Activated T-cell treated with anti-CD3 and anti-CD28 coated beads, Interleukin-2, amount 50 U/mL, for 72 hours (primary cell): Measurements from ENCODE around the gene CAVIN3. TPM values are rescaled to one million over a fixed set of nuclear protein-coding genes. Genes with fewer than 3 reads are reported as not detected.
A peak's percentile ranks its signal among the peaks of the same experiment; 100 is the strongest.

Source experiments
- ATAC-seq, 2 donors: fragments of 150-1000 bp; cut with Tn5 transposase; replicated peaks in 1 of 2; 2 replicates each; pipeline ENCODE4 v1.10.0; 2021; ENCODE audit warnings: moderate library complexity in 2 of 2, mild to moderate bottlenecking in 1 of 2
- DNase-seq, 2 donors: peaks; one replicate each; pipeline ENCODE4 v3.0.0; 2021 to 2022; ENCODE audit warnings: mixed read lengths in 1 of 2
- H3K27ac Mint-ChIP-seq: one replicate; pipeline ENCODE4 v1.8.0; 2022; ENCODE audit warnings: mild to moderate bottlenecking, moderate library complexity, mixed read lengths
- H3K27me3 Mint-ChIP-seq: one replicate; pipeline ENCODE4 v1.8.0; 2022; ENCODE audit warnings: low read depth, mixed read lengths
- H3K36me3 Mint-ChIP-seq, 2 donors: one replicate each; pipeline ENCODE4 v1.8.0; 2022; ENCODE audit warnings: mixed read lengths in 2 of 2, mild to moderate bottlenecking in 1 of 2; ENCODE audit not compliant: insufficient read depth in 2 of 2
- H3K4me1 Mint-ChIP-seq: one replicate; pipeline ENCODE4 v1.8.0; 2022; ENCODE audit warnings: low read depth, mixed read lengths
- H3K4me3 Mint-ChIP-seq, 2 donors: one replicate each; pipeline ENCODE4 v1.8.0; 2022; ENCODE audit warnings: mild to moderate bottlenecking in 2 of 2, mixed read lengths in 2 of 2, moderate library complexity in 2 of 2
- H3K9me3 Mint-ChIP-seq, 2 donors: one replicate each; pipeline ENCODE4 v1.8.0; 2022; ENCODE audit warnings: mixed read lengths in 2 of 2
- total RNA-seq, 2 donors: library from RNA; stranded (reverse); gene quantifications; one replicate each; pipeline ENCODE4 v1.2.3, GENCODE V29; 2022

CAVIN3 gene
- total RNA-seq, 2 donors from 2014 or later: 12.0 to 15.1 TPM

- H3K27ac Mint-ChIP-seq: no peak overlapping the region
- no peaks in the 10 kb centered on the region for H3K36me3 Mint-ChIP-seq
- DNase-seq: no peak
- H3K4me3 Mint-ChIP-seq: no peak overlapping the region
- peaks cover 13% of the 10 kb centered on the region for H3K27me3 Mint-ChIP-seq
- no peaks in the 10 kb centered on the region for H3K9me3 Mint-ChIP-seq
- ATAC-seq: no peak
- peaks cover 29% of the 10 kb centered on the region for H3K4me1 Mint-ChIP-seq
Measured at GRCh38 chr11:6350043-6350442, 29.7 kb upstream of the CAVIN3 start.

DNA sequence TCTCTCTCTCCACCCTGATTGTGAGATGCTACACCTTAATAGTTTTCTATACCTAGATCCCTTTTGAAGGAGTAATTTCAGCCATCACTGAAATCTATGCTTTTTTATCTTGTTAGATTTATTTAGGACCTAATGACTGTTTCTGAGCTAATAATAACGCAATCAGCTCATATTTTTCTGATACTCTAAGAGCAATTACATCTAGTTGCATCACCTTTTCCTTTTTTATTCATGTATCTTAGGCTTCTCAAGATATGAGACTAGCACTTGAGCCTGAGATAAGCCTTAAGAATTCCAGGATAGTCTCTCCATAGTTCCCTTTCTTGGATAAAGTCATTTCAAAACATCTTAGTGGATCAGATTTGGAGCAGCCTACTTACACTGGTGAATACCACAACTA, 25.1 kb upstream of the CAVIN3 start:
- DNase-seq (no peak), ATAC-seq (no peak)
- peaks cover 7% of the 10 kb centered on the region for H3K27me3 Mint-ChIP-seq
- no peak overlapping the region for H3K27ac Mint-ChIP-seq
- no peaks in the 10 kb centered on the region for H3K9me3 Mint-ChIP-seq
- H3K4me1 Mint-ChIP-seq: no peaks in the 10 kb centered on the region
- no peaks in the 10 kb centered on the region for H3K36me3 Mint-ChIP-seq
- no peak overlapping the region for H3K4me3 Mint-ChIP-seq

- Mint-ChIP-seq H3K4me3 (no peak overlapping the region), H3K27ac (no peak overlapping the region), H3K9me3 (no peaks in the 10 kb centered on the region), H3K4me1 (no peaks in the 10 kb centered on the region), H3K36me3 (no peaks in the 10 kb centered on the region), H3K27me3 (peaks cover 30% of the 10 kb centered on the region)
- no peak for ATAC-seq
- no peak for DNase-seq
Measured at GRCh38 chr11:6336293-6336692, 16.0 kb upstream of the CAVIN3 start.

GRCh38 chr11:6334806-6335205, 14.5 kb upstream of the CAVIN3 start:
- Mint-ChIP-seq H3K4me3 (no peak overlapping the region), H3K36me3 (no peaks in the 10 kb centered on the region), H3K4me1 (no peaks in the 10 kb centered on the region), H3K27ac (no peak overlapping the region), H3K9me3 (no peaks in the 10 kb centered on the region), H3K27me3 (peaks cover 31% of the 10 kb centered on the region)
- DNase-seq (no peak), ATAC-seq (no peak)

GRCh38 chr11:6333095-6333494, 12.8 kb upstream of the CAVIN3 start:
- no peak for DNase-seq
- no peak overlapping the region for H3K4me3 Mint-ChIP-seq
- no peak for ATAC-seq
- H3K36me3 Mint-ChIP-seq: no peaks in the 10 kb centered on the region
- peaks cover 44% of the 10 kb centered on the region for H3K27me3 Mint-ChIP-seq
- H3K9me3 Mint-ChIP-seq: no peaks in the 10 kb centered on the region
- H3K4me1 Mint-ChIP-seq: no peaks in the 10 kb centered on the region
- no peak overlapping the region for H3K27ac Mint-ChIP-seq

GRCh38 chr11:6332066-6332465, 11.8 kb upstream of the CAVIN3 start:
- ATAC-seq: no peak
- no peaks in the 10 kb centered on the region for H3K9me3 Mint-ChIP-seq

DNA sequence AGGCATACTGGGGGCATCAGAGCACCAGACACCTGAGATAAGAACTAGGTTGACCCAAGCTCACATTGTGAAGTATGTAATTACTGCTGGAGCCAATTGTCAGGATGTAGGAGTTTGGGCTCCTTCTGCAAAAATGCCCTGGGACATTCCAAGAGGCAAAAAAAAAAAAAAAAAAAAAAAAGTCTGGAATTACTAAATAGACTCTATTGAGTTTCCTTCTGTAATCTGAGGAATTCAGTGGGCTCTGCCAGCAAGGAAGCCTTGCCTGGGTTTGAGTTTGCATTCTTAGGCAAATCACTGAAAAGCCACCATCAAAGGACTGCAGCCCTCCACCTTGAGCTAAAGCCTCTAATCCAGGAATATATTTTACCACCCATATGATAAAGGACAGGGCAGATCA, 8.0 kb upstream of the CAVIN3 start:
- peaks cover 29% of the 10 kb centered on the region for H3K27me3 Mint-ChIP-seq
- DNase-seq (no peak), ATAC-seq (no peak)
- no peaks in the 10 kb centered on the region for H3K36me3 Mint-ChIP-seq
- H3K27ac Mint-ChIP-seq: no peak overlapping the region
- H3K4me3 Mint-ChIP-seq: no peak overlapping the region
- H3K4me1 Mint-ChIP-seq: no peaks in the 10 kb centered on the region
- H3K9me3 Mint-ChIP-seq: no peaks in the 10 kb centered on the region

More at GRCh38 chr11:6332066-6332465, 11.8 kb upstream of the CAVIN3 start:
- Mint-ChIP-seq H3K27me3 (peaks cover 50% of the 10 kb centered on the region), H3K4me1 (no peaks in the 10 kb centered on the region), H3K4me3 (no peak overlapping the region), H3K36me3 (no peaks in the 10 kb centered on the region), H3K27ac (no peak overlapping the region)
- DNase-seq: no peak

DNA sequence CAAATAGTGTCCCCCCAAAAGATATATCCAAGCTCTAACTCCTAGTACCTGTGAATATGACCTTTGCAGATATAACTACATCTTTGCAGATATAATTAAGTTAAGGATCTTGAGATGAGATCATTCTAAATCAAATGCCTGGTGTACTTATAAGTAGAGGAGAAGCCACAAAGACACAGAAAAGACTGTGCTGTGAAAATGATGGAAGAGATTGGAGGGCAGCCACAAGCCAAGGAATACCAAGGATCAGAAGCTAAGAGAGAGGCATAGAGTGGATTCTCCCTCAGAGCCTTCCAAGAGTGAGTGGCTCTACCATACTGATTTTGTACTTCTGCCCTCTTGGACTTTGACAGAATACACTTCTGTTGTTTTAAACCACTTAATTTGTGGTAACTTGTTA, 7.5 kb upstream of the CAVIN3 start:
- no peak for DNase-seq
- Mint-ChIP-seq H3K36me3 (no peaks in the 10 kb centered on the region), H3K9me3 (no peaks in the 10 kb centered on the region), H3K4me1 (no peaks in the 10 kb centered on the region), H3K27ac (no peak overlapping the region), H3K27me3 (peaks cover 34% of the 10 kb centered on the region), H3K4me3 (no peak overlapping the region)
- no peak for ATAC-seq

DNA sequence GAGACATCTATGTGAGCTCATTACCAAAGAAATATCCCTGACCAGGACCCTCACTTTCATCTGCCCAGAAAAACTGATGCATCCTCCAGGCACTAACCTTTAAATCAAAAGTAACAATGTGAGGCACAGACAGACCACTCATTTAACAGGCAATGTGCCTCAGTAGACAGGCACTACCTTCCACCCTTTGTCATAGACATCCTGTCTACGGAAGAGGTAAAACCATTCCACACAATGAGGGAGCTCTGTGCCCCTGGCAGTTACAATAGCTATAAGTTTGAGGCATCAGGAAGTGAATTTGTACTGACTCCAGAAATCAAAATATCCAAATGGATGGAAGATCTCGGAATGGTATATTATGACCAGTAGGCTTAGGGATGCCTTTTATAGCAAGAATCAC, 6.7 kb upstream of the CAVIN3 start:
- Mint-ChIP-seq H3K27ac (no peak overlapping the region), H3K4me1 (peaks cover 7% of the 10 kb centered on the region), H3K27me3 (peaks cover 37% of the 10 kb centered on the region), H3K9me3 (no peaks in the 10 kb centered on the region), H3K4me3 (no peak overlapping the region), H3K36me3 (no peaks in the 10 kb centered on the region)
- ATAC-seq (no peak), DNase-seq (no peak)

DNA sequence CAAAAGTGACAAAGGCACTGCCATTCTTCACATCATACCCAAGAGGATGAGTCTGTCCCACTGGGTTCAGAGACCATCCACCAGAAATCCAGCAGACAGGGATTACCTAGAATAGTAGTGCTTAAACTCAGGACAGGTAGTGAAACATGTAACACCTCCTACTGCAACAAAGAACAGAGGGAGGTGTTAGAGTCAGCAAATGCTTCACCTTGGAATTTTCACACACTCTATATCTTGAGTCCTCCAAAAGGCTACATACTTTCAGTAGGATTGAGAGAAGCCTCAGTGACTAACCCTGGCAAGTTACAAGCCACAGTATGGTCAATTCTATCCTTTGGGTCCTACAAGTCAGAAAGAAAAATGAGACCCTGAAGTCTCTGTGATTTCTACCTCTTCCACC, 6.0 kb upstream of the CAVIN3 start:
- ATAC-seq (no peak), DNase-seq (no peak)
- no peaks in the 10 kb centered on the region for H3K36me3 Mint-ChIP-seq
- H3K27me3 Mint-ChIP-seq: peaks cover 37% of the 10 kb centered on the region
- H3K4me1 Mint-ChIP-seq: peaks cover 14% of the 10 kb centered on the region
- H3K27ac Mint-ChIP-seq: no peak overlapping the region
- no peaks in the 10 kb centered on the region for H3K9me3 Mint-ChIP-seq
- no peak overlapping the region for H3K4me3 Mint-ChIP-seq

- peaks cover 31% of the 10 kb centered on the region for H3K4me1 Mint-ChIP-seq
- ATAC-seq (no peak), DNase-seq (no peak)
- no peak overlapping the region for H3K27ac Mint-ChIP-seq
- H3K36me3 Mint-ChIP-seq: peaks cover 0 to 1% of the 10 kb centered on the region in 2 donors
- H3K4me3 Mint-ChIP-seq: no peak overlapping the region
- peaks cover 30% of the 10 kb centered on the region for H3K27me3 Mint-ChIP-seq
- no peaks in the 10 kb centered on the region for H3K9me3 Mint-ChIP-seq
Measured at GRCh38 chr11:6323291-6323905, 3.1 kb upstream of the CAVIN3 start.

GRCh38 chr11:6321961-6322362, 1.7 kb upstream of the CAVIN3 start:
- Mint-ChIP-seq H3K27me3 (peaks cover 36% of the 10 kb centered on the region), H3K4me1 (peaks cover 40% of the 10 kb centered on the region), H3K4me3 (peak overlapping the region; percentile 83 to 88), H3K9me3 (no peaks in the 10 kb centered on the region), H3K27ac (peak overlapping the region; percentile 95), H3K36me3 (peaks cover 2 to 4% of the 10 kb centered on the region in 2 donors)
- DNase-seq (peak; percentile 11 to 21), ATAC-seq (peak; percentile 54 to 62)

DNA sequence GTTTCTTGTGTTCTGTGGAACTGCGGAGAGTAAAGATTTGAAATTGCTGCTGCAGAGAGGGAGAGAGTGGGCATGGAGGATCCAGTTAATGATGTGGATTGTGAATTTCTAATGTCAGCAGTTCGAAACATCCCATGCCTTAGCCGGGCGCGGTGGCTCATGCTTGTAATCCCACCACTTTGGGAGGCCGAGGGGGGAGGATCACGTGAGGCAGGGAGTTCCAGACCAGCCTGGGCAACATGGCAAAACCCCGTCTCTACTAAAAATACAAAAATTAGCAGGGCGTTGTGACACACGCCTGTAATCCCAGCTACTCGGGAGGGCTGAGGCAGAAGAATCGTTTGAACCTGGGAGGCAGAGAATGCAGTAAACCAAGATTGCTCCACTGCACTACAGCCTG, 1.1 kb upstream of the CAVIN3 start:
- ATAC-seq (no peak), DNase-seq (no peak)
- H3K9me3 Mint-ChIP-seq: no peaks in the 10 kb centered on the region
- peak overlapping the region; percentile 95 for H3K27ac Mint-ChIP-seq
- H3K4me1 Mint-ChIP-seq: peaks cover 40% of the 10 kb centered on the region
- peaks cover 2 to 4% of the 10 kb centered on the region in 2 donors for H3K36me3 Mint-ChIP-seq
- H3K4me3 Mint-ChIP-seq: peak overlapping the region; percentile 83 to 88
- H3K27me3 Mint-ChIP-seq: peaks cover 42% of the 10 kb centered on the region

DNA sequence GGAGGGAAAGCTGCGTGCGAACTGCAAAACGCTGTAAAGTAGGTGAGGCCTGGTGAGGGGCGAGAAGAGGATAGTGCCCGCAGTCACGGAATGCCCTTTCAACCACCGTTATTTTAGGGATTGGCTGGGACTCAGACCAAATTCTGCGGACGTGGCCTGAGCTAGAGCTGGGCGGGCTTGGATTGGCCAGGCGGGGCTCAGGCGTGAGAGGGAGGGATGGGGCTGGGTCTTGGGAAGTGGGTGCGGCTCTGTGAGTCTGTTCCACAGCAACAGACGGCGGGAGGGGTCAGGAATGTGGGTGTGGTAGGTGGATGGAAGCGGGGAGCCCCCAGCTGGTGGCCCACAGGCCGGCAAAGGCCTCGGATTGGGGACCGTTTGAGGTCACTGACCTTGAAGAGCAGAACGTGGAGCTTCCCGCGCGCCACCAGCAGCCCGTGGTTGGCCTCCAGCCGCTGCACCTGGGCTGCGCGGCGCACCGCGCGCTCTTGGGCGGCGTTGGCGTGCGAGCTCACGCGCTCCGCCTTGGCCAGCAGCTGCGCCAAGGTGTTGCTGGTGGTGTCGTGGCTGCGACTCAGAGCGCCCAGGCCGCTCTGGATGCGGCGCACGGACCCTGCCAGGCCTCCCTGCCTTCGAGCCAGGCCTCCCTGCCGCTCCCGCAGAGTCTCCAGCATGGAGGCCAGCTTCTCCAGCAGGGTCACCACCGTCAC, 444 bp downstream of the CAVIN3 start:
- Mint-ChIP-seq H3K9me3 (no peaks in the 10 kb centered on the region), H3K36me3 (peaks cover 2 to 4% of the 10 kb centered on the region in 2 donors), H3K4me3 (peak overlapping the region; percentile 83 to 88), H3K27me3 (peaks cover 57% of the 10 kb centered on the region), H3K4me1 (peaks cover 40% of the 10 kb centered on the region), H3K27ac (no peak overlapping the region)
- DNase-seq (peak; percentile 39 to 47), ATAC-seq (peak; percentile 38 to 45)
